Adrenal gland (tissue), 12 donors: ENCODE results near the gene APBA1. TPM values are rescaled to one million over a fixed set of nuclear protein-coding genes. Genes with fewer than 3 reads are reported as not detected.

Experiments used
- DNase-seq, 7 donors: peaks; one replicate each; pipeline ENCODE4 v3.0.0-alpha.2; 2019 to 2020
- H3K27ac ChIP-seq, 5 donors: fragments of 200-600 bp; sonication (generic) in 4 of 5; 1 replicate in 3 of 5; 2 replicates in 2 of 5; pipeline versions ENCODE4 v1.5.1 to v1.8.0; 2016 to 2020; ENCODE audit warnings: mild to moderate bottlenecking in 1 of 5
- H3K27me3 ChIP-seq: fragments of 200-600 bp; 2 replicates; pipeline ENCODE4 v1.8.0; 2021
- H3K36me3 ChIP-seq, 2 donors: fragments of 200-600 bp; replicated peaks in 1 of 2; 1 replicate in 1 of 2; 2 replicates in 1 of 2; pipeline versions ENCODE4 v1.5.1 to v1.8.0; 2018 to 2022
- H3K4me1 ChIP-seq, 2 donors: fragments of 200-600 bp; replicated peaks in 1 of 2; 1 replicate in 1 of 2; 2 replicates in 1 of 2; pipeline versions ENCODE4 v1.5.1 to v1.8.0; 2018 to 2021
- H3K4me3 ChIP-seq, 4 donors: fragments of 200-600 bp; sonication (generic) in 3 of 4; one replicate each; pipeline ENCODE4 v1.5.1; 2016 to 2018
- H3K9me3 ChIP-seq, 3 donors: fragments of 200-600 bp; sonication (generic) in 1 of 3; replicated peaks in 1 of 3; 1 replicate in 2 of 3; 2 replicates in 1 of 3; pipeline versions ENCODE4 v1.5.1 to v1.8.0; 2016 to 2021
- CTCF ChIP-seq, 6 experiments: fragments of 450-650 bp in 4 of 6; fragments of 200-600 bp in 2 of 6; sonication (generic) in 1 of 6; IDR thresholded peaks; 1 replicate in 5 of 6; 2 replicates in 1 of 6; pipeline versions ENCODE4 v1.5.1 to v1.8.0; 2016 to 2021; ENCODE audit warnings: antibody characterized with exemption in 6 of 6, mild to moderate bottlenecking in 2 of 6, moderate library complexity in 1 of 6
- POLR2A ChIP-seq, 2 donors: fragments of 450-650 bp; IDR thresholded peaks; one replicate each; pipeline ENCODE4 v1.6.1; 2017; ENCODE audit warnings: antibody characterized with exemption in 2 of 2, mild to moderate bottlenecking in 2 of 2, moderate library complexity in 1 of 2
- WGBS, 4 donors: extraction: QIAGEN DNeasy Blood & Tissue Kit in 2 of 4; methylation state at CpG; one replicate each; pipeline versions ENCODE4 v1.1.5 to v1.1.7; 2013 to 2017; 5-methylcytosine and 5-hydroxymethylcytosine counted together
- intact Hi-C, 2 donors: fragments of 100-400 bp; cut with DNase I; formaldehyde crosslinking; loops; one replicate each; pipeline versions ENCODE4 v1.14.1 to v1.15.0; 2022 to 2023
- polyA plus RNA-seq, 3 donors: library from polyadenylated mRNA; stranded (reverse); fragments of 200-250 nt in 2 of 3; fragments of 350-450 nt in 1 of 3; fragmentation: Illumina TruSeq in 1 of 3; extraction: RNeasy Lipid Tissue Mini Kit (QIAGEN cat#74804) in 1 of 3; gene quantifications; one replicate each; pipeline ENCODE4 v1.2.3, GENCODE V29; 2013 to 2014
- total RNA-seq, 9 donors: library from RNA; depleted of rRNA in 4 of 9; stranded (reverse); fragments of >200 nt in 4 of 9; fragments of 120-200 nt in 1 of 9; fragmentation: NEBNext Ultra II Directional in 1 of 9; extraction: Animal tissue kit (Norgen Biotek cat#: 25700) in 1 of 9; gene quantifications; one replicate each; pipeline versions ENCODE4 v1.1.0 to v1.2.4, GENCODE V29; 2013 to 2023
- donor health status: healthy with polysubstance abuse.
- donor health status: Bipolar disorder and iron deficiency.
- donor health status: DM: yes; HTN: yes; CAD: no.
- donor health status: DM: no; HTN: no; CAD: no.
- donor health status: DM: no; HTN: no; CAD: no.
- donor health status: DM: yes; HTN: yes; CAD: no.

APBA1 gene
- total and polyA plus RNA-seq, 12 donors: 0.64 to 6.4 (median 3.5) TPM

GRCh38 chr9:69456201-69456600 is 216.0 kb downstream of the APBA1 start:
- Histone ChIP-seq H3K27ac (no peak overlapping the region), H3K9me3 (no peaks in the 10 kb centered on the region), H3K27me3 (no peaks in the 10 kb centered on the region), H3K4me3 (no peak overlapping the region), H3K36me3 (no peaks in the 10 kb centered on the region), H3K4me1 (no peaks in the 10 kb centered on the region)
- DNase-seq: no peak
- intact Hi-C loops: no loop called here
- TF ChIP-seq POLR2A (IDR thresholded peaks at IDR 0.05): no peak
- TF ChIP-seq CTCF (IDR thresholded peaks at IDR 0.05): no peak
- WGBS, 4 donors: 81 to 93% (median 91%) methylated on average over 15 of the region's 15 CpGs

GRCh38 chr9:69455311-69455710 is 216.9 kb downstream of the APBA1 start:
- Histone ChIP-seq H3K27me3 (no peaks in the 10 kb centered on the region), H3K9me3 (no peaks in the 10 kb centered on the region), H3K27ac (no peak overlapping the region), H3K4me1 (no peaks in the 10 kb centered on the region), H3K36me3 (no peaks in the 10 kb centered on the region), H3K4me3 (no peak overlapping the region)
- 80 to 100% (median 88%) methylated on average over 1 to 2 of the region's 2 CpGs for WGBS, 4 donors
- no peak for TF ChIP-seq POLR2A (IDR thresholded peaks at IDR 0.05)
- DNase-seq: no peak
- intact Hi-C loops: no loop called here

- whole genome bisulfite sequencing, 4 donors: 30 to 70% (median 60%) methylated on average over 1 to 2 of the region's 2 CpGs
- intact Hi-C loops: no loop called here
- H3K4me3 ChIP-seq: no peak overlapping the region
- no peak for TF ChIP-seq CTCF (IDR thresholded peaks at IDR 0.05)
- no peak for TF ChIP-seq POLR2A (IDR thresholded peaks at IDR 0.05)
- no peaks in the 10 kb centered on the region for H3K36me3 ChIP-seq
- H3K27me3 ChIP-seq: no peaks in the 10 kb centered on the region
- no peaks in the 10 kb centered on the region for H3K9me3 ChIP-seq
- no peaks in the 10 kb centered on the region for H3K4me1 ChIP-seq
- no peak overlapping the region for H3K27ac ChIP-seq
- no peak for DNase-seq
These were observed 217.8 kb downstream of the APBA1 start for GRCh38 chr9:69454321-69454720.

- 58 to 68% (median 66%) methylated on average over 2 of the region's 2 CpGs for WGBS, 4 donors
- no peaks in the 10 kb centered on the region for H3K27me3 ChIP-seq
- no peak overlapping the region for H3K4me3 ChIP-seq
- H3K9me3 ChIP-seq: no peaks in the 10 kb centered on the region
- H3K27ac ChIP-seq: no peak overlapping the region
- TF ChIP-seq POLR2A (IDR thresholded peaks at IDR 0.05): no peak
- no peak for TF ChIP-seq CTCF (IDR thresholded peaks at IDR 0.05)
- no peaks in the 10 kb centered on the region for H3K36me3 ChIP-seq
- no peaks in the 10 kb centered on the region for H3K4me1 ChIP-seq
- DNase-seq: no peak
- intact Hi-C loops: no loop called here
These were observed 218.4 kb downstream of the APBA1 start for GRCh38 chr9:69453746-69454145.

- intact Hi-C loops: no loop called here
- TF ChIP-seq POLR2A (IDR thresholded peaks at IDR 0.05) (no peak), CTCF (IDR thresholded peaks at IDR 0.05) (no peak)
- DNase-seq: no peak
- Histone ChIP-seq H3K27me3 (no peaks in the 10 kb centered on the region), H3K9me3 (no peaks in the 10 kb centered on the region), H3K4me1 (no peaks in the 10 kb centered on the region), H3K27ac (no peak overlapping the region), H3K36me3 (no peaks in the 10 kb centered on the region), H3K4me3 (no peak overlapping the region)
- 77 to 87% (median 80%) methylated on average over 13 of the region's 13 CpGs for WGBS, 4 donors
These were observed 219.9 kb downstream of the APBA1 start for GRCh38 chr9:69452110-69452782.
